Measurements from ENCODE around the gene TBC1D24.

GRCh38 chr16:2500918-2501750 lies 26.2 kb downstream of the TBC1D24 start:
- TF ChIP-seq TAF1 (IDR thresholded peaks at IDR 0.05; ENCODE audit: low read depth, low read length) (no peak), POLR2A (IDR thresholded peaks at IDR 0.05; ENCODE audit: low read depth, low read length) (no peak), POLR2AphosphoS5 (IDR thresholded peaks at IDR 0.05; ENCODE audit: low read depth, low read length) (no peak)

Data from GM12891 (cell line).